COLO668 (cell line): ENCODE results near the gene GRIK1.

Source experiments
- DNase-seq: peaks from one replicate; lab custom pipeline; 2025; ENCODE audit not compliant: unreplicated experiment; lab: John Stamatoyannopoulos, UW

GRIK1 gene

DNA sequence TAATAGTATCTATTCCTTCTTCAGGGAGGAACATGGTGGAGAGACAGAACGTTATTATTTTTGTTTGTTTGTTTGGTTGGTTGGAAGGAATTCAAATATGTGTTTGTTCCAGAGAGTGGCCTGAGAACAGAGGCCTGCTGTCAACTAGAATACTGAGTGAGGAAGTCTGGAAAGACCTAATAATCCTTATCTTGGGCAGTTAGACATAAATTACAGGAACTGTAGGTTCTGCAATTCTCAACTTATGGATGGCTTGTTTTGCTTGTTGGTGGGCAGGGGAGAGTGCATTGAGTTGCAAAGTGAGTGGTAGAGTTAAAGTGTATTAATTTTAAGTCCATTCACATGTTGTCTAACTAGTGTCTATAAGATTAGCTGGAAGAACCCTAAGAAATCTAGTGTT is 443.5 kb downstream of the GRIK1 start:
- DNase-seq, result no peak

GRCh38 chr21:29490016-29490415 is 449.8 kb downstream of the GRIK1 start:
- no peak for DNase-seq

- DNase-seq, result no peak
Observed at GRCh38 chr21:29487154-29487553, 452.6 kb downstream of the GRIK1 start.
